Measurements from ENCODE around the gene TNFRSF1A.

GRCh38 chr12:6306151-6306550 is 35.7 kb downstream of the TNFRSF1A start:
- no peak for TF ChIP-seq CTCF (IDR thresholded peaks at IDR 0.05)
- TF ChIP-seq POLR2A (IDR thresholded peaks at IDR 0.05; ENCODE audit: low read length), result no peak
- TF ChIP-seq JUN (IDR thresholded peaks at IDR 0.05), result no peak
- no peak for TF ChIP-seq SMC3 (IDR thresholded peaks at IDR 0.05)
- TF ChIP-seq EP300 (IDR thresholded peaks at IDR 0.05), result no peak
- TF ChIP-seq RNF2 (IDR thresholded peaks at IDR 0.05; ENCODE audit: borderline replicate concordance, low read depth), result no peak
- no peak for TF ChIP-seq CBX2 (IDR thresholded peaks at IDR 0.05; ENCODE audit: borderline replicate concordance, low read depth)
